Mammary epithelial cell (primary cell): ENCODE data around the gene ARHGEF28.

Experiments
- CTCF ChIP-seq, 2 donors: IDR thresholded peaks in 1 of 2; conservative IDR thresholded peaks in 1 of 2; 2 replicates each; pipeline ENCODE4 v1.5.1; 2011 to 2012; ENCODE audit warnings: inconsistent platforms in 2 of 2, low read length in 2 of 2, mild to moderate bottlenecking in 2 of 2, control low read depth in 1 of 2, low read depth in 1 of 2; ENCODE audit not compliant: insufficient read depth in 1 of 2; ENCODE audit errors: extremely low read depth in 1 of 2
- EZH2 ChIP-seq: IDR thresholded peaks from 2 replicates; pipeline ENCODE4 v1.6.1; 2012; ENCODE audit warnings: low read length, inconsistent platforms, borderline replicate concordance

- TF ChIP-seq CTCF (conservative IDR thresholded peaks at IDR 0.05 in 1 of 2, IDR thresholded peaks at IDR 0.05 in 1 of 2; ENCODE audit: extremely low read depth in 1 of 2, insufficient read depth in 1 of 2, low read depth in 1 of 2, low read length in 2 of 2) (no peak), EZH2 (no peak)
Measured at GRCh38 chr5:73912821-73913271, 286.9 kb downstream of the ARHGEF28 start.
